ENCODE measurements around the gene TMC4. TPM values are rescaled to one million over a fixed set of nuclear protein-coding genes. Genes with fewer than 3 reads are reported as not detected.
"Not testable (repeated sequence)": the region's sequence is repeated elsewhere in the genome, so short reads cannot be mapped to it uniquely, and the experiment has no call there.

TMC4 gene
- total and polyA plus RNA-seq, 5 experiments from 2014 or later, result 0.13 TPM; not detected in 4

- Mint-ChIP-seq H3K9me3 (no peaks in the 10 kb centered on the region), H3K36me3 (peaks cover 0 to 25% (median 4%) of the 10 kb centered on the region in 3 donors), H3K4me3 (peak within 1 kb of the TSS; percentile 86 to 100 (median 95)), H3K27ac (peak within 1 kb of the TSS; percentile 98 to 100 (median 99)), H3K4me1 (peaks cover 22 to 53% (median 42%) of the 10 kb centered on the region in 4 donors), H3K27me3 (no peaks in the 10 kb centered on the region)
- peak; percentile 0 to 5 for ATAC-seq
- peak in 1 of 10 donors; percentile 71 for DNase-seq
- POLR2A ChIA-PET, result interaction anchor here (0.9 to 7.0 kb wide), 17 partner anchors 10 to 1070 kb away, joined by 3 to 158 read pairs (median 8); partner anchors contain the start of genes CNOT3, LENG1, LENG8 and LENG9
Measured at GRCh38 chr19:54189145-54189734, 16.3 kb upstream of the TMC4 start, which contains the start of gene MBOAT7. TSS of gene MBOAT7 (minus strand) at chr19:54189580. CDS start at chr19:54188508, 1,072 bp downstream.

GRCh38 chr19:54188215-54188871 lies 15.4 kb upstream of the TMC4 start:
- Mint-ChIP-seq H3K4me1 (peaks cover 24 to 52% (median 41%) of the 10 kb centered on the region in 4 donors), H3K9me3 (no peaks in the 10 kb centered on the region), H3K27ac (peak overlapping the region; percentile 75 to 93 (median 82)), H3K36me3 (peaks cover 0 to 17% (median 4%) of the 10 kb centered on the region in 3 donors), H3K27me3 (no peaks in the 10 kb centered on the region), H3K4me3 (peak overlapping the region; percentile 78 to 100 (median 86))
- POLR2A ChIA-PET, result interaction anchor here (1.1 to 7.0 kb wide), 9 partner anchors 12 to 1071 kb away, joined by 3 to 158 read pairs (median 10); partner anchors contain the start of genes CNOT3, LENG1, LENG8 and PPP6R1
- DNase-seq (peak in 2 of 10 donors; percentile 46 to 47), ATAC-seq (no peak)

- Mint-ChIP-seq H3K4me3 (peak overlapping the region in 8 of 10 donors; percentile 7 to 95 (median 80)), H3K27me3 (no peaks in the 10 kb centered on the region), H3K4me1 (peaks cover 16 to 38% (median 27%) of the 10 kb centered on the region in 4 donors), H3K9me3 (no peaks in the 10 kb centered on the region), H3K27ac (peak overlapping the region in 7 of 10 donors; percentile 20 to 88 (median 75)), H3K36me3 (peaks cover 0 to 12% (median 0%) of the 10 kb centered on the region in 3 donors)
- POLR2A ChIA-PET, result interaction anchor here (0.6 to 7.0 kb wide), 2 partner anchors 22 to 29 kb away, joined by 4 to 103 read pairs; partner anchors contain the start of gene LENG1
- no peak for DNase-seq
- no peak for ATAC-seq
Measured at GRCh38 chr19:54186934-54187381, 14.0 kb upstream of the TMC4 start.

GRCh38 chr19:54186351-54186750 lies 13.4 kb upstream of the TMC4 start:
- no peak for DNase-seq
- peak overlapping the region in 3 of 10 donors; percentile 36 to 80 (median 79) for H3K27ac Mint-ChIP-seq
- POLR2A ChIA-PET, result interaction anchor here (1.2 to 7.0 kb wide), 2 partner anchors 15 to 28 kb away, joined by 5 to 103 read pairs; partner anchors contain the start of genes LENG1 and RPS9
- no peaks in the 10 kb centered on the region for H3K27me3 Mint-ChIP-seq
- peak overlapping the region in 1 of 10 donors; percentile 18 for H3K4me3 Mint-ChIP-seq
- no peaks in the 10 kb centered on the region for H3K9me3 Mint-ChIP-seq
- peaks cover 0 to 9% (median 0%) of the 10 kb centered on the region in 3 donors for H3K36me3 Mint-ChIP-seq
- peaks cover 12 to 32% (median 21%) of the 10 kb centered on the region in 4 donors for H3K4me1 Mint-ChIP-seq
- ATAC-seq, result no peak

GRCh38 chr19:54183431-54183830 lies 10.5 kb upstream of the TMC4 start:
- H3K27ac Mint-ChIP-seq, result no peak overlapping the region
- H3K4me3 Mint-ChIP-seq, result no peak overlapping the region
- H3K36me3 Mint-ChIP-seq, result peaks cover 0 to 9% (median 4%) of the 10 kb centered on the region in 3 donors
- no peak for DNase-seq
- H3K27me3 Mint-ChIP-seq, result no peaks in the 10 kb centered on the region
- no peaks in the 10 kb centered on the region for H3K9me3 Mint-ChIP-seq
- H3K4me1 Mint-ChIP-seq, result peaks cover 11 to 21% (median 15%) of the 10 kb centered on the region in 4 donors
- POLR2A ChIA-PET, result interaction anchor here (0.7 kb wide), 1 partner anchor 46 kb away, joined by 3 read pairs; the partner anchor contains the start of gene CNOT3
- no peak for ATAC-seq

GRCh38 chr19:54181894-54182293 lies 8.9 kb upstream of the TMC4 start:
- peaks cover 0 to 15% (median 7%) of the 10 kb centered on the region in 3 donors for H3K36me3 Mint-ChIP-seq
- not testable (repeated sequence) for H3K27me3 Mint-ChIP-seq, ATAC-seq, H3K27ac Mint-ChIP-seq, H3K4me1 Mint-ChIP-seq, H3K9me3 Mint-ChIP-seq, H3K4me3 Mint-ChIP-seq, DNase-seq
- POLR2A ChIA-PET, result interaction anchor here (0.6 kb wide), 1 partner anchor 63 kb away, joined by 4 read pairs; no protein-coding TSS in a partner anchor

GRCh38 chr19:54180691-54181091 lies 7.7 kb upstream of the TMC4 start:
- POLR2A ChIA-PET, result no interaction called here
- no peak for DNase-seq
- H3K27ac Mint-ChIP-seq, result no peak overlapping the region
- no peaks in the 10 kb centered on the region for H3K9me3 Mint-ChIP-seq
- H3K4me3 Mint-ChIP-seq, result no peak overlapping the region
- H3K4me1 Mint-ChIP-seq, result peaks cover 0 to 5% (median 0%) of the 10 kb centered on the region in 4 donors
- H3K27me3 Mint-ChIP-seq, result no peaks in the 10 kb centered on the region
- no peak for ATAC-seq
- H3K36me3 Mint-ChIP-seq, result peaks cover 0 to 16% (median 7%) of the 10 kb centered on the region in 3 donors

GRCh38 chr19:54179921-54180461 lies 7.0 kb upstream of the TMC4 start:
- ATAC-seq, result no peak

GRCh38 chr19:54179262-54179852 lies 6.4 kb upstream of the TMC4 start:
- no peak overlapping the region for H3K27ac Mint-ChIP-seq
- H3K27me3 Mint-ChIP-seq, result no peaks in the 10 kb centered on the region
- DNase-seq (no peak), ATAC-seq (no peak)
- H3K4me1 Mint-ChIP-seq, result peaks cover 0 to 2% (median 0%) of the 10 kb centered on the region in 4 donors
- H3K4me3 Mint-ChIP-seq, result no peak overlapping the region
- H3K9me3 Mint-ChIP-seq, result no peaks in the 10 kb centered on the region
- H3K36me3 Mint-ChIP-seq, result peaks cover 0 to 19% (median 7%) of the 10 kb centered on the region in 3 donors
- POLR2A ChIA-PET, result interaction anchor here (0.8 to 1.0 kb wide), 3 partner anchors 10 to 22 kb away, joined by 3 read pairs; partner anchors contain the start of gene MBOAT7

More at GRCh38 chr19:54179921-54180461, 7.0 kb upstream of the TMC4 start:
- H3K27ac Mint-ChIP-seq, result no peak overlapping the region
- no peaks in the 10 kb centered on the region for H3K27me3 Mint-ChIP-seq
- POLR2A ChIA-PET, result interaction anchor here (0.8 kb wide), 1 partner anchor 21 kb away, joined by 3 read pairs; no protein-coding TSS in a partner anchor
- DNase-seq, result no peak
- H3K4me3 Mint-ChIP-seq, result no peak overlapping the region
- peaks cover 0 to 2% (median 0%) of the 10 kb centered on the region in 4 donors for H3K4me1 Mint-ChIP-seq
- H3K9me3 Mint-ChIP-seq, result no peaks in the 10 kb centered on the region
- H3K36me3 Mint-ChIP-seq, result peaks cover 0 to 17% (median 7%) of the 10 kb centered on the region in 3 donors

- H3K27ac Mint-ChIP-seq, result peak overlapping the region in 2 of 10 donors; percentile 49 to 67
- POLR2A ChIA-PET, result interaction anchor here (0.8 to 1.0 kb wide), 3 partner anchors 11 to 22 kb away, joined by 3 read pairs; partner anchors contain the start of gene MBOAT7
- ATAC-seq, result peak; percentile 77 to 81
- H3K4me3 Mint-ChIP-seq, result no peak overlapping the region
- H3K9me3 Mint-ChIP-seq, result no peaks in the 10 kb centered on the region
- peaks cover 0 to 20% (median 7%) of the 10 kb centered on the region in 3 donors for H3K36me3 Mint-ChIP-seq
- no peaks in the 10 kb centered on the region for H3K27me3 Mint-ChIP-seq
- H3K4me1 Mint-ChIP-seq, result peaks cover 0 to under 1% (median 0%) of the 10 kb centered on the region in 4 donors
- DNase-seq, result peak in 4 of 10 donors; percentile 40 to 46 (median 44)
Measured at GRCh38 chr19:54178581-54179261, 5.8 kb upstream of the TMC4 start.
